Upper lobe of left lung (tissue), 4 donors: ENCODE results near the gene MYEOV.

Experiments
- CTCF ChIP-seq, 6 experiments: fragments of 450-650 bp in 4 of 6; fragments of 200-600 bp in 2 of 6; sonication (generic) in 2 of 6; IDR thresholded peaks; one replicate each; pipeline ENCODE4 v1.5.1; 2016 to 2019; ENCODE audit warnings: antibody characterized with exemption in 6 of 6
- EP300 ChIP-seq, 4 donors: sonication (generic); formaldehyde crosslinking; IDR thresholded peaks; one replicate each; pipeline ENCODE4 v1.5.1; 2017; ENCODE audit warnings: antibody characterized with exemption in 4 of 4, control low read depth in 2 of 4

DNA sequence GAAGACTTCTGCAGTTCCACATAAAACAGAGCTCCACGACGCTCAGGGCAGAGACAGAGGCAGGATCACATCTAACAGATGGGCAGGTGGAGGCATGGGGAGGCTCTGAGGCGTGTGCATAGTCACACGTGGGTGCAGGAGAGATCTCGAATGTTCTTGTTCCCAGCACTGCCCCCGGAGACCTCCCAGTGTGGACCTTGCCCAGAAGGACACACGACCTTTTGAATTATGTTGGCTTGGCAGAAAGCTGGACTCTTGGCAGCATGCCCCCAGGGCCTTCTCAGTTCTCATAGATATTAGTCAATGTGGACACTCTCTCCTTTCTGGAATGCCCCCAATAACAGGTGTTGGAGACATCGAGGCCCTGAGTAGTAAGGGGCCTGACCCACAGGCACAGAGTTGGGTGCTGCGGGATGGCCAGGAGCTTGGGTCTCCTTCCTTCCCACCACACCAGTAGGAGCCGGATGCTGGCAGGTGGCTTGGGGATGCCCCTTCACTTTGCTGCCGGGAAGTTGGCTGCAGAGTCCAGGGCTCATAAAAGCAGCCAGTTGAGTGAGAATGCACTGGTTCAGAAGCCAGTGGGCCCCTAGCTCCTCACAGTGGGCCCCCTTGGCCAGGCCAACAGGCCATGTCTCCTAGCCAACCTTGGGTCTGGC, 12.1 kb downstream of the MYEOV start:
- no peak for TF ChIP-seq CTCF (IDR thresholded peaks at IDR 0.05)
- no peak for TF ChIP-seq EP300 (IDR thresholded peaks at IDR 0.05)
